ENCODE results near the gene CEND1.
"Not testable (repeated sequence)": the region's sequence is repeated elsewhere in the genome, so short reads cannot be mapped to it uniquely, and the experiment has no call there.

CEND1 gene

GRCh38 chr11:742571-743201, 47.2 kb downstream of the CEND1 start:
- no peak for DNase-seq
- no peak overlapping the region for H3K4me3 Mint-ChIP-seq
- peaks cover 17% of the 10 kb centered on the region for H3K4me1 Mint-ChIP-seq
- H3K9me3 Mint-ChIP-seq, result no peaks in the 10 kb centered on the region
- H3K36me3 Mint-ChIP-seq, result no peaks in the 10 kb centered on the region
- CTCF ChIA-PET, result interaction anchor here (1.3 kb wide), 1 partner anchor 17 kb away, joined by 3 read pairs; no protein-coding TSS in a partner anchor
- no peak overlapping the region for H3K27ac Mint-ChIP-seq
- H3K27me3 Mint-ChIP-seq, result peaks cover 29% of the 10 kb centered on the region

GRCh38 chr11:742156-742546, 47.7 kb downstream of the CEND1 start:
- CTCF ChIA-PET, result no interaction called here
- Mint-ChIP-seq H3K4me3 (no peak overlapping the region), H3K4me1 (peaks cover 22% of the 10 kb centered on the region), H3K27ac (no peak overlapping the region), H3K27me3 (peaks cover 34% of the 10 kb centered on the region), H3K9me3 (no peaks in the 10 kb centered on the region), H3K36me3 (no peaks in the 10 kb centered on the region)
- no peak for DNase-seq

DNA sequence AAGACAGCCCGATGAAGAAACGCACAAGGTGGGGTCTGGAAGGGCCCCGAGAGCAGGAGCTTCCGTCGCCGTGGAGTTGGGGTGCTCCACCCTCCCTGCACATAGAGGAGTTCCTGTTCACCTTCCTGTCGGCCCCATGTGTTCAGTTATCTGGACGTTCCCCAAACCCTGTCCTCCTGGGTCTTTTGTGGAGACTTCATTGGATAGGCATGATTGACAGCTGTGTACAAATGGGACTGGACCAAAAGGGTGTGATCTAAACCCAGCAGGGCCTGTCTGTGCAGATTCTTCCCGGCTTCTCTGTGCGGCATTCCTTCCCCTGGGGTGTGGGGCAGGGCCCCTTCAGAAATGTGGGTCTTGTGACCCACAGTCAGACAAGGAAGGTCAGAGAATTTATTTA, 52.0 kb downstream of the CEND1 start:
- Mint-ChIP-seq H3K4me3 (peak overlapping the region; percentile 65), H3K4me1 (peaks cover 24% of the 10 kb centered on the region), H3K27me3 (peaks cover 43% of the 10 kb centered on the region), H3K27ac (peak overlapping the region; percentile 80)
- CTCF ChIA-PET, result interaction anchor here (1.6 to 1.8 kb wide), 3 partner anchors 9 to 12 kb away, joined by 3 to 9 read pairs (median 4); partner anchors contain the start of gene TALDO1
- peak; percentile 46 for DNase-seq
- not testable (repeated sequence) for H3K9me3 Mint-ChIP-seq, H3K36me3 Mint-ChIP-seq

- peak overlapping the region; percentile 65 for H3K4me3 Mint-ChIP-seq
Measured at GRCh38 chr11:737366-737765, 52.5 kb downstream of the CEND1 start.

More at GRCh38 chr11:737366-737765, 52.5 kb downstream of the CEND1 start:
- Mint-ChIP-seq H3K27me3 (peaks cover 46% of the 10 kb centered on the region), H3K9me3 (peaks cover 3% of the 10 kb centered on the region), H3K36me3 (peaks cover 2% of the 10 kb centered on the region), H3K4me1 (peaks cover 24% of the 10 kb centered on the region), H3K27ac (peak overlapping the region; percentile 80)
- CTCF ChIA-PET, result interaction anchor here (1.6 to 1.8 kb wide), 3 partner anchors 9 to 11 kb away, joined by 3 to 9 read pairs (median 4); partner anchors contain the start of gene TALDO1
- DNase-seq, result no peak

Data from activated naive CD4-positive, alpha-beta T cell treated with anti-CD3 and anti-CD28 coated beads, Interleukin-2, amount 10 ng/mL, durations not matched to agents 7 days and 5 days (primary cell).